GM21737 (cell line): Measurements from ENCODE around the gene TBL1Y.
"Not testable (repeated sequence)": the region's sequence is repeated elsewhere in the genome, so short reads cannot be mapped to it uniquely, and the experiment has no call there.

Experiments
- ATAC-seq: cut with Tn5 transposase; IDR thresholded peaks from one replicate; pipeline ENCODE4 v1.9.1; 2021; ENCODE audit warnings: mild to moderate bottlenecking, moderate library complexity; ENCODE audit not compliant: unreplicated experiment

TBL1Y gene

DNA sequence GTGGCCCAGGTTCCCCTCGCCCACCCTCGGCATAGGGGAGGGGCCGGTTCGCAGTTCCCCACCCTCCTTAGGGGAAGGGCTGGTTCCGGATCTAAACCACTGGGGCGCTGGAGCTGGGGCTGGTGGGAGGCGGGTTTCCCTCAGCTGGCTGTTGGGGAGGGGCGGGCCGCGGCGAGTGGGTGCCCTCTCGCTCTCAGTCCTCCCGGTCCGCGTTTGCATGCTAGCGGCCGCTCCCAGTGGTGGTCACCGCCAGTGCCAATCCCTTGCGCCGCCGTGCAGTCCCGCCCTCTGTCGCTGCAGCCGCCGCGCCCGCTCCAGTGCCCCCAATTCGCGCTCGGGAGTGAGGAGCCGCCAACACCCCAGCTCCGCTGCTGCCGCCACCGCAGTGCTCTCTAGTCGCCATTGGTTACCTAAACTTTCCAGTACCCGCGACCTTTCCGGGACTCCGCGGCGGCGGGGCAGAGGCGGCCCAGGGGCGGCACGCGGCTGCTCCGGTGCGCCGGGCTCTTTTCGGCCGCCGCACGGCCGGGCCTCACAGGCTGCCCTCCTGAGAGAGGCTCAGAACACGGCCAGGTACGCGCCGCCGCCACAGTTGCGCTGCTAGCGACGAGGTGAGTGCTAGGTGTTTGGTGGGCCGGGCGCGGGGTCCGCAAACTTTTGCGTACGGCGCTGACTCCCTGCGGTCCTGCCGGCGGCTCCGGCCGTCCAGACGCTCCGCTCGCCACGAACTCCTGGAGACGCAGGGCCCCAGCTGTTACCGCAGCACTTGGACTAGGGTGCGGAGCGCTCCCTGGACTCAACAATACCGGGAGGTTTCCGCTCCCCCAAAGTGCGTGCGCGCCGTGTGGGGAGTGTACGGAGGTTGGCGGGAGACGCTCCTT, at the start of gene TBL1Y:
Gene TBL1Y (plus strand): TSS at position 326 of the 881 bp plus-strand sequence. CDS start 114,388 bp downstream, outside the sequence.
- no peak for ATAC-seq

DNA sequence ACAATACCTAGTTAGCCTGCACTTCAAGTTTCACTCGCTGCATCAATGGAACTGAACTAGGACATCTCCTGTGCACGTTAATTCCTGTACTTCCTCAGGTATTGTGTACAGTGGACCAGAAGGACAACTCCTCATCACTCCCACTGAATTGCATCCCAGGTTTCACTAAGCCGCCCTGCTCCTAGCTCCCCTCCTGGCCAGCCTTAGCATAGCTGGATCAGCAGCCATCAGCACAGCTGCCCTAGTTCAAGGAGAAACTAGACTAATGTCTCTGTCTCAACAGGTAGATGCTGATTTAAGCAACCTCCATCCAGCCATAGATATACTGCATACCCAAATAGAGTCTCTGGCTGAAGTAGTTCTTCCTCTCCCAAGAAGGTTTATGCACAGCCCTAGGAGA, 16.0 kb upstream of the TBL1Y start:
- no peak for ATAC-seq

DNA sequence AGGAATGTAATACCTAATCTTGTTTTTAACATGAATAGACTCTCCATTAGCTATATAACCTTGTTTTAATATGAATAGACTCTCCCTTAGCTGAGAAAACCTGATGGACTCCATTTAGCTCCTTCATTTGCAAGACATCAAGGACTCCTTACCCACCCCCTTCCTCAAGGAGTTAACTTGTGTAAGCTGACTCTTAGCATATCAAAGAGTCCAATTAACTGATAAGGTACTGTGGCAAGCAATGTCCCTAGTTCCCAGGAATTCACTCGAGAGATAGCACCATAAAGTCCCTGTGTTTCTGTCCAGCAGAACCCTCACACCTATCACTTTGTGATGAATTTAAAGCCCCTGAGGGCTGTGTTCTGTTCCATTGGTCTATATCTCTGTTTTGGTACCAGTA, 15.3 kb upstream of the TBL1Y start:
- no peak for ATAC-seq

DNA sequence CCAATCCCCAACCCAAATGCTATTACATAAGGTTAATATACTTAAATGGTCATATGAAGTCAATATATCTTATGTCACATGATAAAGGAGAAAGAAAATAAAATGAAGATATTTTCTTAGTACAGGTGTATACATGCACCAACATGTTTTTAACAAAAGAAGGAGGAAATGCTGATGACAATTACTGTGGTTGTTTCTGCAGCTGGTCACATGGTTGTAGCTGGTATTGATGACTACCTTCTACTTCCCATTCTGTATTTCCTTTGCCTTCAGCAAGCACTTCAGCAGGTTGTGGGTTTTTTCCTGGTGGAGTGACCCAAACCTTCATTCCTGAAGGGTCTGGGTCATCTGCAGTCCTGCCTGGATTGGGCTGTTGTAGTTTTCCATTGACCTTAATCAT, 8.4 kb upstream of the TBL1Y start:
- not testable (repeated sequence) for ATAC-seq

DNA sequence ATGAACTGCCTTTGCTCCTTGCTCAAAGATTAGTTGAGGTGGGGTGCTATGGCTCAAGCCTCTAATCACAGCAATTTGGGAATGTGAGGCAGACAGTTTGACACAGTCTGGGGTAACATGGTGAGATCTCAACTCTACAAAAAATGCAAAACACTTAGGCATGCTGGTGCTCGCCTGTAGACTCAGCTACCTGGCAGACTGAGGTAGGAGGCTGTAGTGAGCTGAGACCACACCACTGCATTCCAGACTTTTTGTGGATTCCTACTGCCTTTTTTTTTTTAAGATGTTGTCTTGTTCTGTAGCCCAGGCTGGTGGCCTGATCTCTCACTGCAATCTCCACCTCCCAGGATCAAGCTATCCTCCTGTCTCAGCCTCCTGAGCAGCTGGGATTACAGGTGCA, 2.9 kb upstream of the TBL1Y start:
- ATAC-seq = no peak

DNA sequence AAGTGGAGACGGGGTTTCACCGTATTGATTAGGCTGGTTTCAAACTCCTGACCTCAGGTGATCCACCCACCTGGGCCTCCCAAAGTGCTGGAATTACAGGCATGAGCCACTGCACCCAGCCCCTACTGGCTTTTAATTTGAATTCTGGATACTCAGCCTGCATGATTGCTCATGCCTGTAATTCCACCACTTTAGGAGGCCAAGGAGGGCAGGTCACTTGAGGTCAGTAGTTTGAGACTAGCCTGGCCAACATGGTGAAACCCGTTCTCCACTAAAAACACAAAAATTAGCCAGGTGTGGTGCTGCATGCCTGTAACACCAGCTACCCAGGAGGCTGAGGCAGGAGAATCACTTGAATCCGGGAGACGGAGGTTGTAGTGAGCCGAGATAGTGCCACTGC, 2.5 kb upstream of the TBL1Y start:
- ATAC-seq = not testable (repeated sequence)

DNA sequence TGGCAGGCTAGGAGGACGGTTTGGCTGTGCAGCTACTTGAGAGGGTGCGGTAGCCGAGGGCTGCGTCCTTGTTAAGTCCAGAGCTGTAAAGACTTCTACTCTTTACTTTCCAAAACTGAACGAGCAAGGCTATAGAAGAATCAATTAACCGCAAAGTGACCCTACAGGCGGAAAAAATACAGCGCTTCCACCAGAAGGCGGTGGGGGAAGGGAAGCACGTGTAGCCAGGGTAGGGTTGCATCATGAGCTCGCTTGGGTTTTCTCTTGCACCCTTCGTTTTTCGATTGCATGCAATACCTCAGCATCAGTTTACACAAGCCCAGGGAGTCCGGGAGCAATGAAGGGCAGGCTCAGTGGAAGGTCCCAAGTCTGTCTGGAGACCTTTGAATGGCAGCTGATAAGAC, 1.4 kb upstream of the TBL1Y start:
- no peak for ATAC-seq

DNA sequence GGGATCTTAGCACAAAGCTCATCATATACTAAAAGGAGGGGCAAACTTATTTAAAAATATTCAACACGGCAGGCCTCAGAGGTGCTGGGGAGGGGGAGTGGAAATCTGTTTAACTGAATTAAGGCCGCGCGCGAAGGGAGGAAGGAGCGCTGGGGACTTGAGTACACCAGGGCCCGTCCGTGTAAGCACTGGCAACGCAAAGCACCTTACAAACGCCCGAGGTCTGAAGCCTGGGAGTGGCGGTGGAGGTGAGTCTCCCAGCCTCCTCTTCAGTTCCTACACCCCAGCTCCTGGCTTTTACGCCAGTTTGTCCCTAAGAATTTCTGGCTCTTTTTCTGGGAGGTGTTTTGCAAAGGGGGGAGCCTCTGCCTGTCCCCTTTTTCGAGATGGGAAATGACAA, 641 bp upstream of the TBL1Y start:
- no peak for ATAC-seq

DNA sequence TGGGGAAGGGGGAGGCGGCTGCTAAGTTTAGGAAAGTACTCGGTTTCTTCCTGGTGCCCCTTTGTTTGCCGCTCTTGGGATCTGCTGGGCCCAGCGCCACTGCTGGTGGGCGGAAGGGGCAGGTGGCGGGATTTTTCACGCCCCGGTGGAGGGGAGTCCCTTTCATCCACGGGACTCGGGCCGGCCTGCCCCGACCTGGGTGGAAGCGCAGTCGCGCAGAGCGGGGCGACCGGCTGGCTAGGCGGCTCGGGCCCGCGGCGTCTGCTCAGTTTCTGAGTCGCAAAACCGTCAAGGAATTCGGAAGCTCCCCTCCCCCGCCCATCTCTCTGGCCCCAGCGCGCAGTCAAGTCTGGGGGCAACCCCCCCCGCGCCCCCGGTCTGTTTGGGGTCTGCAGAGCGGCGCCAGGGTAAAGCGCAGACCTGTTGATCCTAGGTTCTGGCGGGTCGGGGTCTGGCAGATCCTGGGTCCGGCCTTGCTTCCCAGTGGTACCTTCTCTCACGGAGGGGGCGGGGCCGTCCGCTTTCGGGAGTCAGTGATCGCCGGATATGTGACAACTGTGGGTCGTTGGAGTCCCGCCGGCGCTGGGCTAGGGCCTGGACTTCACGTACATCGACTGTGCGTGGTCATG, 870 bp downstream of the TBL1Y start, which contains the start of gene AMELY:
Gene AMELY (minus strand): TSS at position 500 of the 629 bp plus-strand sequence. CDS start 39,144 bp downstream, outside the sequence.
- no peak for ATAC-seq

DNA sequence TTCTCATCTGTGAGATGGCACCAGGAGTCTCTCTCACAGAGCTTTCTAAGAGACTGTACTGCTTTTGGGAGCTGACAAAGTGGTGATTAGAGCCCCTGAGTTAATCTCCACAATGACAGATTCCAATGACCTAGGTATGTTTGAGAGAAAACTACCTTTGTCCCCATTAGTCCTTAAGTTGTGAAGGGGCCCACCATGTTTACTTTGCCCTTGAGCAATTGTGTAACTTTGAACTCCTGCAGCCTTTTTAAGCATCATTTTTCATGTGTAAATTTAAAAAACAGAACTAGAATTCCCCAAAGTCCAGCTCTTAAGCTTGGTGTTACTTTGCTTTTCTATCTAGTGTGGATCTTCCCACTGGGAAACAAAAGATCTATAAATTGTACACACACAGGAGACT, 2.9 kb downstream of the TBL1Y start:
- ATAC-seq = no peak

DNA sequence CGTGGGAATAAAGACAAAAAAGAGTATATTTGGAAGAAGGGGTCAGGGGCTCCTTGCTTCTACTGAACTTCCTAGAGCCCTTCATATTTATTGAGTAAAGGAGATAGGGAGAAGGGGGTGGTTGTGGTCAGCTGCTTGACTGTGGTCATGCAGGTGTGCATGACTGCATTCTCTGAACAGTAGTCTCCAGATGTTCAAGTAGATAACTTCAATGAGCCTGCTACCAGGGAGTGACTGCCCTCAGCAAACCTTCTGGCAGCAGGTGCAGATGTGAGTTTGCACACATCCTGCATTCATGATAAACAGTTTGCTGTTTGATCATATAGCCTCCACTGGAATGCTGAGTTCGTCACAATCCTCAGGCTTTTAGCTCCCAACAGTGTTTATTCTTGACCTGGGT, 10.6 kb downstream of the TBL1Y start:
- ATAC-seq = no peak

DNA sequence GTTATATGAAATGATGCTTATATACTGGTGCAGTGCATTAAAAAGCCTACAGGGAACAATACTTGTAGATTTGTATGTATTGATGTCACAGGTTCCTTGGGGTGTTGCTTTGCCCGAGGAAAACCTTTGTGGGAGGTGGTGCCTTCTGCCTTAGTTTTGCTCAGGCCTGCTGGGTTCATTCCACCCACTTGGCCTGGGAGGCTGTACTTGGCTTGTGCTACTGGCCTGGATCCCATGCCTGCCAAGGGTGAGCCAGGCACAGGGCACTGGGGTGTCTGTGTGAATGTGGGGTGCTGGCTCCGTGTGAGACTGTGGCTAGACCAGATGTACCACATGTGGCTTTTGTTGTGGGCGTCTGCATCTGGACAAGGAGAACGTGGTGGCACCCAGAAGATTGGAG, 17.8 kb downstream of the TBL1Y start:
- ATAC-seq = no peak

DNA sequence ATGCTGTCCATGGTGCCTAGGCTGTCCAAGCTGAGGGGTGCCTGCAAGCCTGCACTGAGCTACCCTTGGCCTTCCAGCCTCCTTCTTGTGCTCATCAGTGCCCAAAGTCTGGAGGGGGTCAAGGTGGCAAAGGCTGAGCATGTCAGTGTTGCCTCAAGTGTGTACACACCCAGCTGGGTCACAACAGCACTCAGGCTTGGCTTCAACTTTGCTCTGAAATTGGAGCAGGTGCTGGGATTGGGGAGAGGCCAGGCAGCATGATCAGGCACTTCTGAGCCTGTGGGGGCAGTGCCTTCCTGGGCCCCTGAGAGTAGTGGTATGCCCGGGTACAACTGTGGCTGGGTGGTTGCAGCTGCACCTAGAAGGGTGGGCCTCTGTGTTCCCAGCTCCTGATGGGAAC, 18.7 kb downstream of the TBL1Y start:
- no peak for ATAC-seq

DNA sequence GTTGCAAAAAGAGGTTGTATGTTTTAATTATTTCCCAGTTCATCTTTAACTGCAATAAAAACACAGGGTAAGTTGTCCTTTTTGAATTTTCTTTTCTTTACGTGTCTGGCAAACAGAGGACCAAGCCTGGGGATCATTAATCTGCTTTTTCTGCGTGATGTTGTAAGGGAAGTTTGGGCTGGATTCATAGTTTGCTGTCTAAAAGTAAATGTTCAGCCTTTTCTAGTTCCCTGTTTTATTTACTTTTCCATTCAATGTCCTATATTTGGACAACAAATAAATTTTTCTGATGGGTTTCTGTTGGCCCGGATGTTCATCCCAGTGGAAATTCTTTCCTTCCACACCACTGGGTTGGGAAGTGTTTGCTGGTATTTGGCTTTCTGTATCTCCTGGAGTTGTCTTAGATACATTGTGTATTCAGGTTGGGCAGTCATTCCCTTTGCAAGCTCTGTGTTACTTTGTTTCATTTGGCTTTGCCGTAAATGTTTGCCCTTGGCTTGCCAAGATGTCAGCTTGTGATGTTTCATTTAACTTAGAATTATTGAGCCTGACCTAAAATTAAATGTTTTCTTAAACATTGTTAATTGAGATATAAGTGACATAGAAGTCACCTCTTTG, 21.4 kb downstream of the TBL1Y start:
- no peak for ATAC-seq

DNA sequence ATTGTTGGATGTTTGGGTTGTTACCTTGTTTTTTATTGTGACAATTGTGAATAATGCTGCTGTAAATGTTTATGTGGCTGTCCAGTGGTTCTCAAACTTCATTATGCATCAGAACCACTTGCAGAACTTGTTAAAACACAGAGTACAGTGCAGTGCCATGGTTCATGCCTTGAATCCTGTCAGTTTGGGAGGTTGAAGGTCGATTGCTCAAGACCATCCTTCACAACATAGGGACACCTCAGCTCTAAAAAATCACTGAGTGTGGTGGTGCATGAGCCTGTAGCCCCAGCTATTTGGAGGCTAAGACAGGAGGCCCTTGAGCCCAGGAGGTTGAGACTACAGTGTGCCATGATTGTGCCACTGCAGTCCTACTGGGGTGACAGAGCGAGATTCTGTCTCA, 25.0 kb downstream of the TBL1Y start:
- no peak for ATAC-seq

DNA sequence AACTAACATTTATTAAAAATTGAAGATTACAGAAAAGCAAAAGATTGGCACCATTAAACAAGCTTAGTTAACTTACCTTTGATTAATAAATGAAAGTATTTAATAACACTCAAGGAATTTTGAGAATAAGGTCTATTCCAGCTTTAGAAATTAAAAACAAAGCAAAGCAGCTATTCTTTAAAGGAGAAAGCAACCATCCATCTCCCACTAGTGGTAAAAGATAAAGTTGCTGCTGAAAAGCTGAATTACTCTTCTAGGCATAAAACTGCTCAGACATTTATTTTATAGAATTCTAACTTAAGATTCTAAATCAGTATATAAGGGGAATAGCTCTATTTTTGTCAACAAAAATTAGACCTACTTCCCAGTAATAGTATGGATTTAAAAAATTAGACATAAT, 37.2 kb downstream of the TBL1Y start:
- ATAC-seq = no peak

DNA sequence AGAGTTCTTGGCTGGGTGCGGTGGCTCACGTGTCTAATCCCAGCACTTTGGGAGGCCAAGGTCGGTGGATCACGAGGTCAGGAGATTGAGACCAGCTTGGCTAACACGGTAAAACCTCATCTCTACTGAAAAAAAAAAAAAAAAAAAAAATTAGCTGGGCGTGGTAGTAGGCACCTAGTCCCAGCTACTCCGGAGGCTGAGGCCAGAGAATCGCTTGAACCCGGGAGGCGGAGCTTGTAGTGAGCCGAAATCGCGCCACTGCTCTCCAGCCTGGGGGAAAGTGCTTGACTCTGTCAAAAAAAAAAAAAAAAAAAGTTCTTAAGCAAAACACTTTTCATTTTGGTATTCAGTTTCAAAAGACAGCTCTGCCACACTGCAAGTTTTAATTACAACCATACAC, 37.9 kb downstream of the TBL1Y start:
- ATAC-seq = no peak

DNA sequence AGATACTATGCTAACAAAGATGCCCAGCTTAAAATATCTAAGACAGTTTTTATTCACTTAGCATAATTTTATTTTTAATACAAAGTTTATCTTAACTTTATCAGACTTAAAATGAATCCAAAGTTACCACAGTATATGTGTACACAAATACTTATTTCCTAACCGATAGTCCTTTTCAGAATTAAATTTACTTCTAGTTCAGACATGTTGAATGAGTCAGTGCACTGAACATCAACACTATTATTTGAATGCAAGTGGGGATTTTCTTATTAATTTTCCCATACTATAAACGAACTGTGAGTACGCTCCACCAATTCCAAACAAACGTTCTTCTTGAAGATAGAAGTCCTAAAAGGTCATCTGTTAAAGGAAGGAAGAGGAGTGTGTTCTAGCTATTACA, 39.5 kb downstream of the TBL1Y start:
- ATAC-seq = no peak

DNA sequence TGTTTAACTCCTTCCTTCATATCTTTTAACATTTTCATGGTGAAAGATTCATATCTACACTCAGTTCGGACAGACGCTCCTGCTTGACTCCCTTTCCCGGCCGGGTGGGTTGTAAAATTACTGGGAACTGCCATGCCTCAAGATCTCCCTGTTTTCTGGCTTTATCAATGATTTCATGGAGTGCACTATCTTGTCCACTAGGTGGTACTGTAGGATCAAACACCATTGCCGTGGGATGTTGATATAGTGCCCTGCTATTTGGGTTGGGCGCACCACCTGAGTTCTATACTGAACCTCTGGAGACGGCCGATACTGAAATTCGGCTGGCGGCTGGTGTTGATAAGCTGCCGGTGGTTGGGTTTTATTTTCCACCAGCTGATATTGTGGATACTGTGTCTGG, 54.2 kb downstream of the TBL1Y start:
- ATAC-seq = no peak

DNA sequence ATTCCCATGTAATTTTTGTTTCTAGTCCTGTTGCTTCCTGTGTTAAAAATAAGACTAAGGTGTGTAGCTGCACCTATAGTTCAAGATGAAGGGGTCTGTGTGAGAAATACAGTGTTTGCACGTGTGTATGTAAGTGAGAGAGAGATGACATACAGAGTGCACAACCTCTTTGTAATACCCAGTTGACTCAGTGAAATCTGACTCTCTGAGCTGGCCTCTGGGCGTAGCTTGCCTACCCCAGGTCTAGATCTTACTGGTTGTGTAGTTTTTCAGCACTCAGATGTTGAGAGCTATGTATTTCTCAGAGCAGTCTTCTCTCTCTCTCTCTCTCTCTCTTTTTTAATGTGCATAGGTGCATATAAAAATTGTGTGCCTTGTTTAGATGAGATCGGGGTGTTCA, 56.0 kb downstream of the TBL1Y start:
- ATAC-seq = no peak

DNA sequence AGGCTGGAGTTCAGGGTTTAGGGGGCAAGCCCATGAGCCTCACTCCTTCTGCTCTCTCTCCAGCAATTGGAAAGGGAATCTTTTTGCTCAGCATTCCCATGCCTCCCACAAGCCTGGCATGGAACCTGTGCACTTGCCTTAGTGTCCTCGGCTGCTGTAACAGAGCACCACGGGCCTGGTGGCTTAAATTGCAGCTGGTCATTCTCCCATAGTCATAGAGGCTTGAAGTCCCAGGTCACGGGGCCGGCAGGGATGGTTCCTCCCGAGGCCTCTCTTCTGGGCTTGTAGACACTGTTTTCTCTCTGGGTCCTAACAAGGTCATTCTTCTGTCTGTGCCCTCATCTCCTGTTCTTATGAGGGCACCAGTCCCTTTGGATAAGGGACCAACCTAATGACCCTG, 57.2 kb downstream of the TBL1Y start:
- no peak for ATAC-seq

DNA sequence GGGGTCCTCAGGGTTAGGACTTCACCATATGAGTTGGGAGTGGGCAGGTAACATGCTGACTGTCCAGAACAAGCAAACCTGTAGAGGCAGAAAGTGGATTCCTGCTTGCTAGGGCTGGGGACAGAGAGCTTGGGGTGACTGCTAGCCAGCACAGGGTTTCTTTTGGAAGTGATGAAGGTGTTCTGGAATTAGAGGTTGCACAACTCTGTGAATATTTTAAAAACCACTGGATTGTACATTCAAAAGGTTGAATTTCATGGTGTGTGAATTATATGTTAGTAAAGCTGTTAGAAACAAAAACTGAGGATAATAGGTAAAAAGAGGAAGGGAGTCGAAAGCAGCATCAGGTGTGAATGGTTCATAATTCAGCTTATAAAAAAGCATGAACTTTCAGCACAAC, 57.7 kb downstream of the TBL1Y start:
- ATAC-seq = no peak
